CD4-positive, alpha-beta T cell treated with Interleukin-6 for 4 hours (primary cell): ENCODE data around the gene GP1BA.

Source experiments
- DNase-seq: peaks from one replicate; pipeline ENCODE4 v3.0.0-alpha.2; 2020; ENCODE audit warnings: mixed read lengths

Gene GP1BA

GRCh38 chr17:4938688-4939545 is 6.8 kb downstream of the GP1BA start:
- no peak for DNase-seq

DNA sequence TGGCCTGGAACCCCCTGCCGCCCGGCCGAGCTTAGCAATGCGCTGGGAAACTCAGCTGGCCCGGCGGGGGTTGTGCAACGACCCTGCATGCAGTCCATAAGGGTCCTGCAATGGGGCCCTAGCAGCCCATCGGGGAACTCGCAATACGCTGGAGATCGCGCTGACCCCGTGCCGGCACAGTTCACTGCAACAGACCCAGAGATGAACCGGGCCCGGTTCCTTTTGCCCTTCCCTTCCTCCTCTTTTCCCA is 7.4 kb downstream of the GP1BA start:
- no peak for DNase-seq

DNA sequence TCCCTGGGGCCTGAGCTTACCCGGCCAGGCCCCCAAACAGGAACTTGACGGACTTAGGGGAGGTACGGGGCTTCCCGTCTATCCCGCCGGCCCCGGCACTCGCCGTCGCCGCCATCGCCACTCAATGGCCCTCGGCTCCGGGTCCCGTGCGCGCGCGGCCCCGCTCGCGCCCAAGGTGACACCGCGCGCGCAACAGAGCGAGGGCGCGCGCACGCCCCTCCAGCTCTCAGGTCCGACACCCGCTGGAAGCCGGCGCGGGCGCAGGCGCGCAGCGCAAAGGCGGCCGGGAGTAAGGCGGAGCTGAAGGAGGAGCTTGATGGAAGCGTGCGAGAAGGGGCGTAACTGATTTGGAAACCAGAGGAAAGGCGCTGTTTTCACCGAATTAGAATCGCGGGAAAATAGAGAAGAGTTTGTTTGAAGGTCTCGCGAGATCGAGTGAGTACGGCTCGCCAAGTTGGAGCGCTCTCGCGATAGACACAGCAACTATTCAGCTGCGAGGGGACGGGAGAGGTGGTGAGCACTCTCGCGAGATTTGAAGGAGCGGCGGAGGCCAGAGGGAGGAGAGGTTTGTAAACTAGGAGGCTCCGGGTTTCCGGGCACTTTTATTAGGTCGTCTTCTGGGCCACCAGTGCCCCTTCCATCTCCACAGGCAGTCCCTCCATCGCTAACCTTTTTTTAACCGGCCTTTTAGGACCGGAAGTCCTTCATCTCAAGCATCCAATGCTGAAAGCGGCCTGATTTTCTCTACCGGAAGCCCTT is 7.9 kb downstream of the GP1BA start, which contains the start of the genes RNF167 and SLC25A11:
Gene RNF167 (plus strand): TSS at position 473 of the 759 bp plus-strand sequence. CDS start 642 bp downstream, outside the sequence.
Gene SLC25A11 (minus strand): TSS at position 251 of the 759 bp plus-strand sequence. CDS start 136 bp downstream, at position 115.
- DNase-seq: peak; percentile 95

GRCh38 chr17:4940555-4941318 is 8.7 kb downstream of the GP1BA start:
- DNase-seq: peak; percentile 64

GRCh38 chr17:4941319-4941610 is 9.2 kb downstream of the GP1BA start:
- DNase-seq: no peak

DNA sequence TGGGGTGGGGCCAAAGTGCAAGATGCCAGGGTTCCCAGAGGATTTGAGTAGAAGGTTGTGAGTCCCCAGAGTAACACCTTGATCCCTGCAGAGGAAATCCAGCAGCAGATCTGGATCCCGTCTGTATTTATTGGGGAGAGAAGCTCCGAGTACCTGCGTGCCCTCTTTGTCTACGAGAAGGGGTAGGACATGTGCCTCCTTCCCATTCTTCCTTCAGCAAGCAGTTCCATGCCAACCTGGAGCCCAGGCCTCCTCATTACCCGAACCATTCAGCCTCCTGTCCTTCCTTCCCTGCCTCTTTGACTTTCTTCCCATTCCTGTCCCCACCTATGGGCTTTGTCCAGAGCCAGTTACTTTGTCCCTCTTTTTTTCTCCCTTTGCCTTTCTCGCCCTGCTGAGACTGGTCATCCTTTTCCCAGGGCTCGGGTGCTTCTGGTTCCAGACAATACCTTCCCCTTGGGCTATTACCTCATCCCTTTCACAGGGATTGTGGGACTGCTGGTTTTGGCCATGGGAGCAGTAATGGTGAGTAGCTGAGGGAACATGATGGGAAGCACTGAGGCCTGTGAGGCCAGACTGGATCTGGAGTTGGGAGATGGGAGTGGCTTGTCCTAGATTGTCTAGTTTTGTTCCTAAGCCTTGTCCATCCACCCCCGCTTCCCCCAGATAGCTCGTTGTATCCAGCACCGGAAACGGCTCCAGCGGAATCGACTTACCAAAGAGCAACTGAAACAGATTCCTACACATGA is 10.9 kb downstream of the GP1BA start:
- no peak for DNase-seq

DNA sequence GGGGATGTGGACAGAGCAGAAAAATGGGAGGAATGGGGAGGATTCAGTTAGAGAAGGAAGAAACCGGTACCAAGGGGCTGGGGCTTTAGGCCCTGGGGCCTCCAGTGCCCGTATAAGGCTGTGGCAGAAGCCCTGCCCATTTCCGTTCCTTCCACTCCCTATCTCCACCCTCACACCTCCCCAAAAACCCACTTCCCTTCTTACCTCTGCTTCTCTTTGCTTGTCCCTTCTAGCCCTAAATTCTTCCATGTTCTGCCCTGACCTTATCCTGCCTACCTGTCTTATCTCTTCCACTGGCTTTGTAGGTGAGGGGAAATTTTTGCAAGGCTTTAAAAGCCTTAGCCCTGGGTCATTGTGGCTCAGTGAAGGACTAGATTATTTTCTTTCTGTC is 12.1 kb downstream of the GP1BA start:
- peak; percentile 69 for DNase-seq

GRCh38 chr17:4944554-4945175 is 12.6 kb downstream of the GP1BA start:
- peak; percentile 13 for DNase-seq

DNA sequence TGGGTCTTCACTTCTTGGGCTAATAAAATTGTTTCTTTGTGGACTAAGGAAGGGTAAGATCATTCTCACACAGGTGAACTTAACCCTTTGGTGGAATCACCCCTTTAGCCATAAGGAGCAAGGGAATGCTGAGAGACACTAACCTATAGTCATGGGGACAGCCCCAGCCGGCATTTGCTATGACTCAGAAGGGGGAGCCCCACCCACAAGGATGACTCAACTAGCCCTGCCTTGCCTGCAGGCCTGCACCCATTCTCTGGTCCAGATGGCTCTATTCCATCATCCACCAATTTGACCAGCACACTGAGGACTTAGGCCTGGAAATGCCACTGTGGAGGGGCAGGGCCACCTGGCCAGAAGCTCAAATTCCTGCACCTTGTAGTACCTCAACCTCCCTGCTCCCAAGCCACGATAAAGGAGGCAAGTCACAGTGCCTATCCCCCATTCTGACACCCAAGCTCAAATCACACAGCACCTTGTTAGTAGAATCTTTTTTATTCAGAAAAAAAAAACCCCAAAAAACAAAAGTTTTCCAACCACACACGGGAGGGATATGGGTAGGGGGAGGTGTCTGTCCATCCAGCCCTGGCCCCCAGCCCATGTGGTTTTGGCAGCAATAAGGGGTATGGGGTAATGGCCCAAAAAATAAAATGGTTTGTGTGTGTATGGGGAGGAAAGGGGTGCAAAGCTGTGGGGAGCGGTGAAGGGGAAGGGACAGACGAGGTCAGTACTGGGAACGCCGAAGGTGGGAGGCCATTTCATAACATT is 13.3 kb downstream of the GP1BA start:
- peak; percentile 86 for DNase-seq

DNA sequence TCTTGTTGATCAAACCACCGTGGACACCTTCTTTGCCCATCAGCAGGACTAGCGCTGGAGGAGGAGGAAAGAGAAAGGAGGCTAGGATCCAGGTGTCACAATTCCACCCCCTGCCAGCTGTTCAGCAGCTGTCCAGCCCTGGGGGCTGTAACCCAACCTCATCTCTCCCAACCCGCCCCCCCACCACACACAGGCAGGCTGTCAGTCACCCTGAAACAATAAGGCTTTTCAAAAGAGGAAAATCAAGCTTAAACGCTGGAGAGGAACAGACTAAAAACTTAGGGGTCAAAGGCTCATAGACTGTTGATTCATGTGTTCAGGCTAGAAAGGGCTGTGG is 13.8 kb downstream of the GP1BA start:
- no peak for DNase-seq

GRCh38 chr17:4946312-4946976 is 14.4 kb downstream of the GP1BA start:
- no peak for DNase-seq

- DNase-seq: no peak
Observed at GRCh38 chr17:4947010-4947410, 14.9 kb downstream of the GP1BA start.

- peak; percentile 77 for DNase-seq
Observed at GRCh38 chr17:4947411-4948165, 15.5 kb downstream of the GP1BA start.

- DNase-seq: peak; percentile 96
Observed at GRCh38 chr17:4948166-4948930, 16.3 kb downstream of the GP1BA start, which contains the start of gene PFN1. TSS of gene PFN1 (minus strand) at chr17:4948530. CDS start at chr17:4948394, 136 bp downstream.

- DNase-seq: peak; percentile 79
Observed at GRCh38 chr17:4948931-4949320, 16.8 kb downstream of the GP1BA start.

GRCh38 chr17:4949321-4950074 is 17.4 kb downstream of the GP1BA start:
- peak; percentile 77 for DNase-seq

GRCh38 chr17:4950075-4950745 is 18.1 kb downstream of the GP1BA start:
- peak; percentile 72 for DNase-seq

DNA sequence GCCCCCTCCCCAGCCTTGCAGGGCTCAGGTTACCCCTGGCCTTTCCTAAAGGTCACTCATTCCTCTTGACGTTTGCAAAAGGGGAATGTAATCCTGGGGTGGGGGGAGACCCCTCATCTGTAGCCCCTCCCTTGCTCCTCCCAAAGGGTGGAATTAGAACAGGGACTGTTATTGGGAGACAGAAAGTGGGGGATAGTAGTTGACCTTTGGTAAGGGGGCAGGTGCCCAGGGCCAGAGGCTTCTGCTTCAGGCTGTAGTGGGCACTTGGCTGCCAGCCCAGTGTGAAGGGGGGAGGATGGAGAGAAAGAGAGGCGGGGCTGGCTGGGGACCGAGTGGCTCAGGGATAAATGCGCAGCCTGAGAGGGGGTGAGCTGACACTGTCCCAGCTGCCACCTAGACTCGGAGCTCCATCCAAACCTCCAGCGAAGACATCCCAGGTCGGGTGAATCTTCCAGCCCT is 18.7 kb downstream of the GP1BA start, which contains the start of gene ENO3:
Gene ENO3 (plus strand): TSS at position 374 of the 459 bp plus-strand sequence. CDS start 711 bp downstream, outside the sequence.
- DNase-seq: no peak
